K562 (cell line): ENCODE data around the gene ATE1. TPM values are rescaled to one million over a fixed set of nuclear protein-coding genes. Genes with fewer than 3 reads are reported as not detected.
A peak's percentile ranks its signal among the peaks of the same experiment; 100 is the strongest.

Experiments
- BDP1 ChIP-seq: IDR thresholded peaks from 3 replicates; pipeline ENCODE4 v1.6.1; 2011; ENCODE audit not compliant: insufficient read length, insufficient read depth
- CBFB ChIP-seq: sonication (generic); formaldehyde crosslinking; IDR thresholded peaks from 2 replicates; pipeline ENCODE4 v1.4.0; 2020; ENCODE audit warnings: mild to moderate bottlenecking, missing genetic modification reagents
- DDX20 ChIP-seq: fragments of 450-650 bp; IDR thresholded peaks from 2 replicates; pipeline ENCODE4 v1.6.1; 2016; ENCODE audit warnings: missing genetic modification characterization, low read depth, mild to moderate bottlenecking, missing compliant biosample characterization, moderate library complexity
- FIP1L1 ChIP-seq: fragments of 200-400 bp; formaldehyde crosslinking; IDR thresholded peaks from 2 replicates; pipeline ENCODE4 v1.6.1; 2018; ENCODE audit warnings: mild to moderate bottlenecking, low read depth, low read length; ENCODE audit not compliant: poor library complexity, severe bottlenecking
- KAT7 ChIP-seq: sonication (generic); formaldehyde crosslinking; IDR thresholded peaks from 2 replicates; pipeline ENCODE4 v1.8.0; 2022; ENCODE audit warnings: missing genetic modification reagents, mild to moderate bottlenecking, borderline replicate concordance
- NR4A1 ChIP-seq, 2 experiments: fragments of 250-450 bp in 1 of 2; fragments of 450-650 bp in 1 of 2; sonication (Bioruptor Pico) in 1 of 2; IDR thresholded peaks; 2 replicates each; pipeline versions ENCODE4 v1.4.0 to v1.6.1; 2016 to 2020; ENCODE audit warnings: mild to moderate bottlenecking in 2 of 2, missing compliant biosample characterization in 1 of 2, missing genetic modification characterization in 1 of 2, moderate library complexity in 1 of 2
- SMAD3 ChIP-seq: fragments of 450-650 bp; formaldehyde crosslinking; conservative IDR thresholded peaks from 2 replicates; pipeline ENCODE4 v1.4.0; 2020; ENCODE audit warnings: mild to moderate bottlenecking
- UBTF ChIP-seq, 2 experiments: IDR thresholded peaks; 2 replicates each; pipeline ENCODE4 v1.6.1; 2012; ENCODE audit warnings: improper control_type of control experiment in 2 of 2, low read depth in 2 of 2, low read length in 2 of 2, borderline replicate concordance in 1 of 2
- ZNF444 ChIP-seq: fragments of 250-450 bp; sonication (Bioruptor Pico); IDR thresholded peaks from 2 replicates; pipeline ENCODE4 v1.4.0; 2020; ENCODE audit warnings: mild to moderate bottlenecking, moderate library complexity
- ZNF583 ChIP-seq: fragments of 250-450 bp; sonication (Bioruptor Pico); IDR thresholded peaks from 2 replicates; pipeline ENCODE4 v1.4.0; 2020
- polyA plus RNA-seq, 8 experiments: library from polyadenylated mRNA; depleted of rRNA in 4 of 8; stranded (reverse) in 5 of 8; unstranded in 3 of 8; fragments of >200 nt; fragmentation: Nextera tagmentation in 2 of 8; fragmentation: Illumina TruSeq in 1 of 8; extraction: Ambion mirVana in 2 of 8; extraction: Trizol in 1 of 8; gene quantifications; 2 replicates each; pipeline versions ENCODE4 v1.2.1 to v1.2.3, GENCODE V29; 2011 to 2014; ENCODE audit warnings: inconsistent platforms in 1 of 8, missing spikeins in 1 of 8
- total RNA-seq, 7 experiments: library from RNA; depleted of rRNA in 6 of 7; stranded (reverse); fragments of >200 nt in 6 of 7; fragmentation: Illumina TruSeq in 2 of 7; extraction: Trizol in 2 of 7; gene quantifications; 2 replicates each; pipeline versions ENCODE4 v1.2.1 to v1.2.3, GENCODE V29; 2011 to 2021; ENCODE audit warnings: low replicate concordance in 1 of 7

The ATE1 gene
- total and polyA plus RNA-seq, 9 of the 15 experiments (the other 6 are each of a cell fraction or from before 2014, with no cell fraction given): 3.0 to 14.2 (median 8.8) TPM

GRCh38 chr10:121927318-121927840, 452 bp downstream of the ATE1 start (continued):
- no peak for TF ChIP-seq ZNF444 (CRISPR knock-in tag)
- TF ChIP-seq SMAD3 (CRISPR knock-in tag): no peak
- no peak for TF ChIP-seq CBFB (CRISPR knock-in tag)
- TF ChIP-seq BDP1: no peak
- no peak for TF ChIP-seq NR4A1 (CRISPR knock-in tag; IDR thresholded peaks at IDR 0.05)
- no peak for TF ChIP-seq NR4A1 (tag; IDR thresholded peaks at IDR 0.05)
- TF ChIP-seq ZNF583 (CRISPR knock-in tag): no peak
- no peak for TF ChIP-seq DDX20 (tag)
- TF ChIP-seq FIP1L1: peak; percentile 17
- TF ChIP-seq UBTF (IDR thresholded peaks at IDR 0.05; ENCODE audit: borderline replicate concordance in 1 of 2, low read depth in 2 of 2, low read length in 2 of 2): 0 out of 4 replicates have a peak, but pooled peaks of 1 of the 2 experiments have one; percentile 17
- TF ChIP-seq KAT7 (CRISPR knock-in tag): 0 out of 2 replicates have a peak, but pooled peaks have one; percentile 27
